Measurements from ENCODE around the gene FAM161A. TPM values are rescaled to one million over a fixed set of nuclear protein-coding genes. Genes with fewer than 3 reads are reported as not detected.
"Not testable (repeated sequence)": the region's sequence is repeated elsewhere in the genome, so short reads cannot be mapped to it uniquely, and the experiment has no call there.

Gene FAM161A, protein sequence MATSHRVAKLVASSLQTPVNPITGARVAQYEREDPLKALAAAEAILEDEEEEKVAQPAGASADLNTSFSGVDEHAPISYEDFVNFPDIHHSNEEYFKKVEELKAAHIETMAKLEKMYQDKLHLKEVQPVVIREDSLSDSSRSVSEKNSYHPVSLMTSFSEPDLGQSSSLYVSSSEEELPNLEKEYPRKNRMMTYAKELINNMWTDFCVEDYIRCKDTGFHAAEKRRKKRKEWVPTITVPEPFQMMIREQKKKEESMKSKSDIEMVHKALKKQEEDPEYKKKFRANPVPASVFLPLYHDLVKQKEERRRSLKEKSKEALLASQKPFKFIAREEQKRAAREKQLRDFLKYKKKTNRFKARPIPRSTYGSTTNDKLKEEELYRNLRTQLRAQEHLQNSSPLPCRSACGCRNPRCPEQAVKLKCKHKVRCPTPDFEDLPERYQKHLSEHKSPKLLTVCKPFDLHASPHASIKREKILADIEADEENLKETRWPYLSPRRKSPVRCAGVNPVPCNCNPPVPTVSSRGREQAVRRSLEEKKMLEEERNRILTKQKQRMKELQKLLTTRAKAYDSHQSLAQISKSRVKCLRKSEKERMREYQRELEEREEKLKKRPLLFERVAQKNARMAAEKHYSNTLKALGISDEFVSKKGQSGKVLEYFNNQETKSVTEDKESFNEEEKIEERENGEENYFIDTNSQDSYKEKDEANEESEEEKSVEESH
- total RNA-seq (2014; rRNA removed; shearing (Covaris generic)) = 1.7 and 2.0 TPM in 2 replicates

- peak; percentile 82 for DNase-seq (ENCODE audit: low read depth)
Measured at GRCh38 chr2:61853847-61854563, at the start of gene FAM161A. FAM161A (minus strand) TSS chr2:61854060; CDS start chr2:61854041, 19 bp downstream.

GRCh38 chr2:61900281-61900680 is 46.4 kb upstream of the FAM161A start:
- peak; percentile 20 for DNase-seq (ENCODE audit: low read depth)

- peak; percentile 23 for DNase-seq (ENCODE audit: low read depth)
Measured at GRCh38 chr2:61898810-61899209, 45.0 kb upstream of the FAM161A start.

DNA sequence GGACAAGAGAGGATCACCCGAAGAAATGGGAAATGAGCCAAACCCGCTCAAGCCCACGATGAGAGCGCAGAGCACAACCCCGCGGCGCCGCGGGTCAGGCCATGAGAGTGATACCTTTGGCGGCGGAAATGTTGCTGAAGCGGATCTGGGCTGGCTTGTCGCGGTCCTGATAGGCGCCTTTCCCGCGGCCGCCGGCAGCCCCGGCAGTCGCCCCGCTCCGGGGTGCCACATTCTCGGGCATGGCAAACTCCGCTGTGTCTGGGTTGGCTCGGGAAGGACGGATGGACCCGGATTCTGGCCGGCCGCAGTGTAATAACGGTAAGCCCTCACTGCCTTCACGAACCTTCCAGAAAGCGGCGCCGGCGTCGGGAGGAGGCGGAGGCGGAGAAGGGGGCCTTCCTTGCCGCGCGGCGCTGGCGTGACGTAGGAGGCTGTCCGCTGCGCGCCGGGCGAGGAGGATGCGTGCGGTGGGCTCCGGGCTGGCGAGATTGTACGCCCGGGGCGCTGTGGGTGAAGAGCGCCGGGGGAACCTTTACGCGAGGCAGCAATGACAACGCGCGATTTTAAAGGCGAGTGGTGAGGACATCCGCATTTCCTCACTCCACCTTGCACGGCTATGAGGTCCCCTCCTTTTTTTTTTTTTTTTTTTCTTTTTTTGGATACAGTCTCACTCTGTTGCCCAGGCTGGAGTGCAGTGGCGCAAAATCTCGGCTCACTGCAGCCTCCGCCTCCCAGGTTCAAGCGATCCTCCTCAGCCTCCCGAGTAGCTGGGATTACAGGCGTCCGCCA is 34.6 kb upstream of the FAM161A start, which contains the start of gene CCT4:
CCT4 (minus strand) TSS at position 390 of the 789 bp plus-strand sequence; CDS start at position 241, 149 bp downstream.
- peak; percentile 75 for DNase-seq (ENCODE audit: low read depth)

- peak; percentile 52 for DNase-seq (ENCODE audit: low read depth)
Measured at GRCh38 chr2:61887717-61888266, 33.9 kb upstream of the FAM161A start.

- no peak for DNase-seq (ENCODE audit: low read depth)
Measured at GRCh38 chr2:61885896-61886603, 32.2 kb upstream of the FAM161A start.

- DNase-seq (ENCODE audit: low read depth) = no peak
Measured at GRCh38 chr2:61882850-61883249, 29.0 kb upstream of the FAM161A start.

DNA sequence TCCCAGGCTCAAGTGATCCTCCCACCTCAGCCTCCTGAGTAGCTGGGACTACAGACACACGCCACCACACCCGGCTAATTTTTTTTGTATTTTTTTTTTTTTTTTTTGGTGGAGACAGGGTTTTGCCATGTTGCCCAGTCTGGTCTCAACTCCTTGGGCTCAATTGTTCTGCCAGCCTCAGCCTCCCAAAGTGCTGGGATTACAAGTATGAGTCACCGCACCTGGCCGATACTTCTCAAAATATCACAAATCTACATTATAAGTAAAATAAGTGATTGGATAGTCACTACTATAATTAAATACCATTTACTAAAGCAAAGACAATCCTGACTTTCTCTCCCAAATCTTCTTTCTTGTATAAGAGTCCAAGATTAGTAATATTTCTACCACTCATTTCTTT is 25.5 kb upstream of the FAM161A start:
- not testable (repeated sequence) for DNase-seq (ENCODE audit: low read depth)

GRCh38 chr2:61878761-61879160 is 24.9 kb upstream of the FAM161A start:
- DNase-seq (ENCODE audit: low read depth) = no peak

DNA sequence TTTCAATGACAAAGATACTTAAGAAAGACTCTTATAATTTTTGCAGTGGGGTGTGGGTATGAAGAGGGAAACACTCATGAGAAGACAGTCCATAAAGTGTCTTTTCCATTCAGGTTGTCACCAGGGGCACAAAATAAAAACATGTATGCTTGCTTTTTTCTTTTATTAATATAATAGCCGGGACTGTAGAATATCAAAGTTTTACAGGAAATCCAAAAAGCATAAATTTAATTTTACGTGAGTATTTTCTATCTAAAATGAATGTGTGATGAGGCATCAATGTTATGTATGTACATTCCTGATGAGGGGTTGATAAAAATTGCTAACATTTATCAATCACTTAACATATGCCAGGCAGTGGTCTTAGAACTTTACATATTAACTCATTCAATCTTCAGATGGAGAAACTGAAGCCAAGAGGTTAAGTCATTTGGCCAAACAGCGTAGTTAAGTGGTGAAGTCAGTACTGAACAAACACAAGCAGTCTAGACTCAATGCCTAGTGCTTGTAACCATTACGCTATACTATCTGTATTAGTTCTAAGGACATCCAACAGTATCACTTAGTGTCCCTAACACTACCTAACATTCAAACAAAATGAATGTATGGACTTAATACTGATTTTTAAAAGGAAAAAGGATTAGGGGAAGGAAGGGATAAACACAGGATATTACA is 23.8 kb upstream of the FAM161A start:
- DNase-seq (ENCODE audit: low read depth) = no peak

GRCh38 chr2:61876400-61876799 is 22.5 kb upstream of the FAM161A start:
- DNase-seq (ENCODE audit: low read depth) = no peak

DNA sequence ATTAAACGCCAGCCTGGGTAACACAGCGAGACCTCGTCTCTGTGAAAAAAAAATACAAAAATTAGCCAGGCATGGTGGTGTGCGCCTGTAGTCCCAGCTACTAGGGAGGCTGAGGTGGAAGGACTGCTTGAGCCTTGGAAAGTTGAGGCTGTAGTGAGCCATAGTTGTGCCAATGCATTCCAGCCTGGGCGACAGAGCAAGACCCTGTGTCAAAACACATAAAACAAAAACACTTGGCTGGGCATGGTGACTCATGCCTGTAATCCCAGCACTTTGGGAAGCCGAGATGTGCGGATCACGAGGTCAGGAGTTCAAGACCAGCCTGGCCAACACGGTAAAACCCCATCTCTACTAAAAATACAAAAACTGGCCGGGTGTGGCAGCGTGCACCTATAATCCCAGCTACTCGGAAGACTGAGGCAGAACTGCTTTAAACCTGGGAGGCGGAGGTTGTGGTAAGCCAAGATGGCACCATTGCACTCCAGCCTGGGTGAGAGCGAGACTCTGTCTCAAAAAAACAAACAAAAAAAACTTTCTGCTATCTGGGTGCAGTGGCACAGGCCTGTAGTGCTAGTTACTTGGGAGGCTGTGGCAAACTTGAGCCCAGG is 12.7 kb upstream of the FAM161A start:
- DNase-seq (ENCODE audit: low read depth) = peak; percentile 17

DNA sequence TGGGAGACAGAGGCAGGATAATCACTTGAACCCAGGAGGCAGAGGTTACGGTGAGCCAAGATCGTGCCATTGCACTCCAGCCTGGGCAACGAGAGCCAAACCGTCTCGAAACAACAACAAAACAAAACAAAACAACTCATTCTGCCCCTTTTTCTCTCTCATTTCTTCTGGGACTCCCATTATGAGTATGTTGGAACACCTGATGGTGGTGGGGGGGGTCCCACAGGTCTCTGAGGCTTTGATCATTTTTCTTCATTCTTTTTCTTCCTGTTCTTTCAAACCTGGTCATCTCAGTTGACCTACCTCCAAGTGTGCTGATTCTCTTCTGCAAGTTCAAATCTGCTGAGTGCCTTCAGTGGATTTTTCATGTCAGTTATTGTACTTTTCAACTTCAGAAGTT is 8.2 kb upstream of the FAM161A start:
- DNase-seq (ENCODE audit: low read depth) = no peak

DNA sequence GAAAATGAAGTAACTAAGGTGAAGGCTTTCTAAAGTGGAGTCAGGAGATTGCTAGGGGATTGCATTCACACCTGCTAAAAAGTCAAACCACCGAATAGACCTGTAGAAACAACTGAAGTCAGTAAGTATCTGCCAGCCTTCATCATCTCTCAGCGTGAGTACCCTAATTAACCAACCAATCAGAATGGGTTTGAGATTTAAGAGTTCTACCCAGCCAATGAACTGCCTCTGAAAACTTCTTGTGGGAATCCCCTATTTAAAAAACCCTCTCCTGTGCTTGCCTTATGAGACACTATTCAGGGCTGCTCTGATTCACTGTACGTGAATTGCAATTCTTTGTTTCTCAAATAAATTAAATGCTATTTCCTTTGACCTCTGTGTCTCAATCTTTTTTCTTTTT is 3.4 kb upstream of the FAM161A start:
- no peak for DNase-seq (ENCODE audit: low read depth)

DNA sequence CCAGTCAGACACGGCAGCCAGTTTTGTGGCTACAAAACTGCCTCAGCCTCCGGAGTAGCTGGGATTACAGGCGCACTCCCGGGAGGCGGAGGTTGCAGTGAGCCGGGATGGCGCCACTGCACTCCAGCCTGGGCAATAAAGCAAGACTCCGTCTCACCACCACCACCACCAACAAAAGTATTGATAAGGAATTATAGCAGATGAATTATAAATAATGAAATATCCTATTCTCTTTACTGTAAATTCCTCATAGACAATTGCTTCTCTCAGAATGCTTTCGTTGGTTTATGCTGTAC is 1.4 kb upstream of the FAM161A start:
- DNase-seq (ENCODE audit: low read depth) = no peak

DNA sequence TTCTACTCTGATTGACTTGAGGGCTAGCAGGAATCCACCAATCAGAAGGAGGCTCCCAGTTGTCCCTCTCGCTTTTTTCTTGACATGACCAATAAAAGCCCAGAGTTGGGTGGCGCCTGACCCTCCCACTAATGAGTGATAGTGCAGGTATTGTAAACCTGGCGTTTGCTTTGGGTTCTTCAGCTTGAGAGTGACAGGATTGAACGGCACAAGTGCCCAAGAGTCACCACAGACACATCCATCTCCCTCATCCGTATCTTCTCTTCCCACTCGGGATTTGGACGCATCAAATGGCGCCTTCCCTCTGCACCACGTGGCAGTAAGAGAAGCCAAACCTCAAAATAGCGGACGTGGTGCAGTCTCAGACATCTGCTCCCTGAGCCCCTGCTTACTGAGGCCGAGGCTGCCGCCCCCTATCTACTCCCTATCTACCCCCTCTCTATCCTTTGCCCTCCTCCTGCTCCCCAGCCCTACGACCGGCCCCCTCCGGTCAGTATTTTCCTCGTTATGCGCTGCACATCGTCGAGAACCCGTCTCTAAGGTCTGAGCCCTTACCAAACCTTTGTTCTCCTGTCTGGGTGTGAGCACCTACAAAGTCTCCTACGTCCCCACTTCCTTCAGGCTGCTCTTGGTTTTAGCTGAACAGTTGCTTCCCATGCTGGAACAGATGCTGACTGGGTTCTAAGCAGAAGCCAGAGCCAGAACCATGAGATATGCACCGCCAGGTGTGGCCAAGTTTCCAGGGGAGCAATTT is 881 bp upstream of the FAM161A start:
- peak; percentile 96 for DNase-seq (ENCODE audit: low read depth)

DNA sequence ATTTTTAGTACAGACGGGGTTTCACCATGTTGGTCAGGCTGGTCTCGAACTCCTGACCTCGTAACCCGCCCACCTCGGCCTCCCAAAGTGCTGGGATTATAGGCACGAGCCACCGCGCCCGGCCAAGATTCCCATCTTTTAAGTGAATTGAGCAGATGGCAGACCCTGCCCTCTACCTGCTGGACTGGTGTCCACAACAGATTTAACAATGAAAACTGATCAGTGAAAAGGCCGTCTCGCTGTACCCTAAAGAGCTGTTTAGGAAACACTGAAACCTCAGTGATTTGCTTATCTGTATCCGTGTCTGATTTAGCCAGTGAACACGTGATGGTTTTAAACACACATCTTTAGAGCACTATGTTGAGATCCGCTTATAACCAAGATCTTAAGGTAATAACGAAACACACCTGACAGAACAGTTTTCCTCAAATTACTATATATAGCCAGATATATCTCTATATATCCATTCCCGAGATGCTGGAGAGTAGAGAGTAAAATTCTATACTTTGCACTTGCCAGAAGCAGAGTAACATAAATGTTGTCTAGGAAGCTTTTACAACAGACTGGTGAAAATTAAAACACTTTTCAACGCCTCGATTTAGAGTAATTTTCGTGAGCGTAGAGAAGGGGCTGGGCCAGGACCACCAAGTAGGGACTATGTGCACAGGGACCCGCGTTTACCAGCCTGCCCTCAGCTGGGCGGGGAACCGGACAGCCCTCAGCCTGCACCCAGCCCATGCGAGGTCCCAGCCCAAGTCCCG is 594 bp downstream of the FAM161A start:
- peak; percentile 58 for DNase-seq (ENCODE audit: low read depth)

DNA sequence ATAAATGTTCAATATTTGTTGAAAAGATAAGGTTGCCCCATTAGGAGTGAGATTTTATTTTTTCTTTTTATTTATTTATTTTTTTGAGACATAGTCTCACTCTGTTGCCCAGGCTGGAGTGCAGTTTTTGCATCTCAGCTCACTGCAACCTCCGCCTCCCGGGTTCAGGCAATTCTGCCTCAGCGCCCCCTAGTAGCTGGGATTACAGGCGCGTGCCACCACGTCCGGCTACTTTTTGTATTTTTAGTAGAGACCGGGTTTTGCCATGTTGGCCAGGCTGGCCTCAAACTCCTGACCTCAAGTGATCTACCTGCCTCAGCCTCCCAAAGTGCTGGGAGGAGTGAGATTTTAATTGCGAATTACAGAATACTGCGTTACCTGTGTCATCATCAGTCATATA is 2.6 kb downstream of the FAM161A start:
- DNase-seq (ENCODE audit: low read depth) = not testable (repeated sequence)

All from M059J (cell line).